Colonic mucosa (tissue), 4 donors: ENCODE data around the gene MIEF1. TPM values are rescaled to one million over a fixed set of nuclear protein-coding genes. Genes with fewer than 3 reads are reported as not detected.
A peak's percentile ranks its signal among the peaks of the same experiment; 100 is the strongest.

Experiments
- DNase-seq: peaks from one replicate; pipeline ENCODE4 v3.0.0-alpha.2; 2020
- H3K27ac ChIP-seq: fragments of 200-600 bp; one replicate; pipeline ENCODE4 v1.8.0; 2021
- H3K27me3 ChIP-seq: fragments of 200-600 bp; one replicate; pipeline ENCODE4 v1.8.0; 2021
- H3K36me3 ChIP-seq: fragments of 200-600 bp; one replicate; pipeline ENCODE4 v1.8.0; 2021
- H3K4me1 ChIP-seq: fragments of 200-600 bp; one replicate; pipeline ENCODE4 v1.8.0; 2021; ENCODE audit warnings: mild to moderate bottlenecking
- H3K4me3 ChIP-seq: fragments of 200-600 bp; one replicate; pipeline ENCODE4 v1.8.0; 2021
- H3K9ac ChIP-seq, 2 donors: one replicate each; pipeline ENCODE4 v1.7.0; 2013; ENCODE audit warnings: control low read depth in 2 of 2, low read depth in 2 of 2, low read length in 2 of 2
- H3K9me3 ChIP-seq: fragments of 200-600 bp; one replicate; pipeline ENCODE4 v1.8.0; 2021
- intact Hi-C: fragments of 100-400 bp; cut with DNase I; formaldehyde crosslinking; loops from one replicate; pipeline ENCODE4 v1.14.1; 2022
- total RNA-seq, 2 donors: library from RNA; stranded (reverse); fragmentation: NEBNext Ultra II Directional in 1 of 2; extraction: Animal tissue kit (Norgen Biotek cat#: 25700) in 1 of 2; gene quantifications; one replicate each; pipeline ENCODE4 v1.2.1, GENCODE V29; 2021
- TF ChIP-seq, protein P1 (sequence below): fragments of 200-600 bp; IDR thresholded peaks from one replicate; pipeline ENCODE4 v1.8.0; 2022; ENCODE audit warnings: antibody characterized with exemption, mild to moderate bottlenecking
- donor health status: healthy.
- donor health status: DM: no; HTN: no; CAD: no.
- donor health status: DM: no; HTN: no; CAD: no.

MIEF1 gene
- total RNA-seq, 2 donors from 2014 or later, result 28.6 to 36.6 TPM

DNA sequence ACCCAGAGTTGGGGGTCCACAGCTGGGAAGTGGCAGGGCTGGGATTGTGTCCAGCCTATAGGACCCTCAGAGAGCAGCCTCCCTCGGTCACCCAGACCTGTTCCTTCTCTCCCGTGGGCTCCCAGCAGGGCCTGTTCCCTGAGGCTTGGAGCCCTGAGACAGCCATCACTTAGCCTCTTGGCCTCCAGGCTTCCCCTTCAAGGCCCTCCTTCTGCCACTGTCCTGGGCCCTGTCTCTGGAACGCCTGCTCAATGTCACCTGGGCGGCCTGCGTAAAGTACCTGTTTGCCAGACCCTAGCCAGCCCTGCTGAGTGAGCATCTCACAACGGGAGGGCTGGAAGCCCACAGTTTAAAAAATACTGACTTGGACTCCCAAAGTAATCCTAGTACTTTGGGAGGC, 38.8 kb upstream of the MIEF1 start:
- DNase-seq, result no peak
- peak overlapping the region; percentile 3 for H3K27ac ChIP-seq
- H3K9me3 ChIP-seq, result no peaks in the 10 kb centered on the region
- H3K4me3 ChIP-seq, result no peak overlapping the region
- H3K27me3 ChIP-seq, result peaks cover 10% of the 10 kb centered on the region
- no peak overlapping the region for H3K9ac ChIP-seq
- no peaks in the 10 kb centered on the region for H3K36me3 ChIP-seq
- TF ChIP-seq, protein P1, sequence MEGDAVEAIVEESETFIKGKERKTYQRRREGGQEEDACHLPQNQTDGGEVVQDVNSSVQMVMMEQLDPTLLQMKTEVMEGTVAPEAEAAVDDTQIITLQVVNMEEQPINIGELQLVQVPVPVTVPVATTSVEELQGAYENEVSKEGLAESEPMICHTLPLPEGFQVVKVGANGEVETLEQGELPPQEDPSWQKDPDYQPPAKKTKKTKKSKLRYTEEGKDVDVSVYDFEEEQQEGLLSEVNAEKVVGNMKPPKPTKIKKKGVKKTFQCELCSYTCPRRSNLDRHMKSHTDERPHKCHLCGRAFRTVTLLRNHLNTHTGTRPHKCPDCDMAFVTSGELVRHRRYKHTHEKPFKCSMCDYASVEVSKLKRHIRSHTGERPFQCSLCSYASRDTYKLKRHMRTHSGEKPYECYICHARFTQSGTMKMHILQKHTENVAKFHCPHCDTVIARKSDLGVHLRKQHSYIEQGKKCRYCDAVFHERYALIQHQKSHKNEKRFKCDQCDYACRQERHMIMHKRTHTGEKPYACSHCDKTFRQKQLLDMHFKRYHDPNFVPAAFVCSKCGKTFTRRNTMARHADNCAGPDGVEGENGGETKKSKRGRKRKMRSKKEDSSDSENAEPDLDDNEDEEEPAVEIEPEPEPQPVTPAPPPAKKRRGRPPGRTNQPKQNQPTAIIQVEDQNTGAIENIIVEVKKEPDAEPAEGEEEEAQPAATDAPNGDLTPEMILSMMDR, result no peak
- H3K4me1 ChIP-seq, result no peaks in the 10 kb centered on the region
- intact Hi-C loops, result no loop called here

DNA sequence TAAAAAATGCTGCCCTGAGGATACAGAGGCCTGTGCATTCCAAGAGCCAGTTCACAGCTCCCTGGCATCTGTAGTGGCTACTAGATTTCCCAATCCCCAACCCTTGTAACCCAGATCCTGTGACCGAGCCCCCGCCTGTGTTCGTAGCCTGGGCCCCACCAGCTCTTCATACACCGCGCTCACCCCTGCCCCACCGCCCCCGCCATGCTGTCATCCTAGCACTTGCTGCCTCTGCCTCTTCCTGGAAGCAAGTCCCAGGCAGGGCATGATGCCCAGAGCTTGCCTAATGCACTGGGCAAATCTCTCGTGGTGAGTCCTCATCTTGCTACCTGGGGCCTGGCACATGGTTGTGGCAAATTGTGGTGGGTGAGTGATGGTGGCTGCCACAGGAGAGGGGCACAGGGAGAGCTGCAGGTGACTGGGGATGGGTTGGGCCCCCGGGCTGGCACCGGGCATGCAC, 38.1 kb upstream of the MIEF1 start:
- H3K4me1 ChIP-seq, result no peaks in the 10 kb centered on the region
- intact Hi-C loops, result no loop called here
- no peak overlapping the region for H3K9ac ChIP-seq
- no peak overlapping the region for H3K27ac ChIP-seq
- H3K36me3 ChIP-seq, result no peaks in the 10 kb centered on the region
- no peak overlapping the region for H3K4me3 ChIP-seq
- DNase-seq, result no peak
- TF ChIP-seq, protein P1, result no peak
- no peaks in the 10 kb centered on the region for H3K9me3 ChIP-seq
- peaks cover 3% of the 10 kb centered on the region for H3K27me3 ChIP-seq

- Histone ChIP-seq H3K27me3 (no peaks in the 10 kb centered on the region), H3K9me3 (no peaks in the 10 kb centered on the region), H3K27ac (no peak overlapping the region), H3K4me3 (no peak overlapping the region), H3K4me1 (peaks cover 14% of the 10 kb centered on the region), H3K9ac (peak overlapping the region in 1 of 2 donors; percentile 32), H3K36me3 (no peaks in the 10 kb centered on the region)
- DNase-seq, result no peak
- TF ChIP-seq, protein P1, result no peak
- intact Hi-C loops, result no loop called here
These were observed 35.7 kb upstream of the MIEF1 start for GRCh38 chr22:39466228-39467006.

- no peak overlapping the region for H3K27ac ChIP-seq
- TF ChIP-seq, protein P1, result no peak
- H3K9ac ChIP-seq, result no peak overlapping the region
- no peak for DNase-seq
- no peaks in the 10 kb centered on the region for H3K27me3 ChIP-seq
- H3K4me3 ChIP-seq, result no peak overlapping the region
- H3K9me3 ChIP-seq, result no peaks in the 10 kb centered on the region
- H3K4me1 ChIP-seq, result peaks cover 22% of the 10 kb centered on the region
- intact Hi-C loops, result no loop called here
- H3K36me3 ChIP-seq, result no peaks in the 10 kb centered on the region
These were observed 34.6 kb upstream of the MIEF1 start for GRCh38 chr22:39467390-39467895.

- Histone ChIP-seq H3K4me3 (no peak overlapping the region), H3K9me3 (no peaks in the 10 kb centered on the region), H3K4me1 (peaks cover 22% of the 10 kb centered on the region), H3K36me3 (no peaks in the 10 kb centered on the region), H3K9ac (peak overlapping the region in 1 of 2 donors; percentile 4), H3K27ac (no peak overlapping the region), H3K27me3 (no peaks in the 10 kb centered on the region)
- TF ChIP-seq, protein P1, result no peak
- intact Hi-C loops, result no loop called here
- DNase-seq, result no peak
These were observed 33.4 kb upstream of the MIEF1 start for GRCh38 chr22:39468487-39469325.
